Astrocyte of the spinal cord (primary cell): ENCODE data around the gene TRIP11.

Experiments used
- DNase-seq: peaks from one replicate; pipeline ENCODE4 v3.0.0; 2011; ENCODE audit warnings: low read depth, low spot score
- H3K4me3 ChIP-seq: 2 replicates; pipeline ENCODE4 v1.5.1; 2011; ENCODE audit warnings: low read depth, mild to moderate bottlenecking, low read length, moderate library complexity
- in situ Hi-C: cut with HindIII; loops from 2 replicates; pipeline ENCODE4 v1.10.0; 2017; ENCODE audit warnings: low sequenced_read_pairs
- TF ChIP-seq, protein P1 (sequence below): IDR thresholded peaks from 2 replicates; pipeline ENCODE4 v1.5.1; 2012; ENCODE audit warnings: low read depth, mild to moderate bottlenecking, low read length, inconsistent platforms

The TRIP11 gene

DNA sequence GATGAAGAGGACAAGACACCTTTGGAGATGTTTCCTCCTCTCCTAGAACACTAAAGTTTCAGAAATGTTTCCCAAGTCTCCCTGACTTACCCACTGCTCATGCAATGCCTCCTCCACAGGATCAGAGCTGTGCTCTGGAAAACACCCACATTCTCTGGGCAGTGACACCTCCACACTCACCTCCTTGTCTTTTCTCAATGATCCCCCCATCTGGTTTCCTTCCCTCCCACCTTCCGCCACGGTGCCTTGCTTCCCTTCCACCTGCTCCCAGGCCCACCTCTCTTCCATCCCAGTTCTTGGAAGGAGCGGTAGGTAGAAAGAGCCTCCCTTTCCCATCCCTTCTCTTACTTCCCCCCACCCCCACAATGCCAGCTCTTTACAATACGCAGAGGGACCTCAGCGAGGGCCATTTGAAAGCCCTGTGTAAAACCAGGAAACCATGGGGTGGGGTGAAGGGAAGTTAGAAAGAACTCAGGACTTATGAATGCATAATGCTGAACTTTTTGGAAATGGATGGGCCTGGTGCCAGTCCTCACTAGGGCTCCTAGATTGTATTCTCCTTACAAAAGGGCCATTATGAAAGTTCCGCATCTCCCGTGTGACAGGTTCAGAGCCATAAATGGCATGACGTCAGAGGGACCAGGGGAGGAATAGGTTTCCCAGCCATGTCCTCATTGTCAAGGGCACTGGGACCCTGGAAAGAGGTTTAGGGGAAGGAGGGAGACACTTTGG is 105.1 kb downstream of the TRIP11 start:
- TF ChIP-seq, protein P1, sequence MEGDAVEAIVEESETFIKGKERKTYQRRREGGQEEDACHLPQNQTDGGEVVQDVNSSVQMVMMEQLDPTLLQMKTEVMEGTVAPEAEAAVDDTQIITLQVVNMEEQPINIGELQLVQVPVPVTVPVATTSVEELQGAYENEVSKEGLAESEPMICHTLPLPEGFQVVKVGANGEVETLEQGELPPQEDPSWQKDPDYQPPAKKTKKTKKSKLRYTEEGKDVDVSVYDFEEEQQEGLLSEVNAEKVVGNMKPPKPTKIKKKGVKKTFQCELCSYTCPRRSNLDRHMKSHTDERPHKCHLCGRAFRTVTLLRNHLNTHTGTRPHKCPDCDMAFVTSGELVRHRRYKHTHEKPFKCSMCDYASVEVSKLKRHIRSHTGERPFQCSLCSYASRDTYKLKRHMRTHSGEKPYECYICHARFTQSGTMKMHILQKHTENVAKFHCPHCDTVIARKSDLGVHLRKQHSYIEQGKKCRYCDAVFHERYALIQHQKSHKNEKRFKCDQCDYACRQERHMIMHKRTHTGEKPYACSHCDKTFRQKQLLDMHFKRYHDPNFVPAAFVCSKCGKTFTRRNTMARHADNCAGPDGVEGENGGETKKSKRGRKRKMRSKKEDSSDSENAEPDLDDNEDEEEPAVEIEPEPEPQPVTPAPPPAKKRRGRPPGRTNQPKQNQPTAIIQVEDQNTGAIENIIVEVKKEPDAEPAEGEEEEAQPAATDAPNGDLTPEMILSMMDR, result no peak
- no peak overlapping the region for H3K4me3 ChIP-seq
- in situ Hi-C loops, result no loop called here
- no peak for DNase-seq

DNA sequence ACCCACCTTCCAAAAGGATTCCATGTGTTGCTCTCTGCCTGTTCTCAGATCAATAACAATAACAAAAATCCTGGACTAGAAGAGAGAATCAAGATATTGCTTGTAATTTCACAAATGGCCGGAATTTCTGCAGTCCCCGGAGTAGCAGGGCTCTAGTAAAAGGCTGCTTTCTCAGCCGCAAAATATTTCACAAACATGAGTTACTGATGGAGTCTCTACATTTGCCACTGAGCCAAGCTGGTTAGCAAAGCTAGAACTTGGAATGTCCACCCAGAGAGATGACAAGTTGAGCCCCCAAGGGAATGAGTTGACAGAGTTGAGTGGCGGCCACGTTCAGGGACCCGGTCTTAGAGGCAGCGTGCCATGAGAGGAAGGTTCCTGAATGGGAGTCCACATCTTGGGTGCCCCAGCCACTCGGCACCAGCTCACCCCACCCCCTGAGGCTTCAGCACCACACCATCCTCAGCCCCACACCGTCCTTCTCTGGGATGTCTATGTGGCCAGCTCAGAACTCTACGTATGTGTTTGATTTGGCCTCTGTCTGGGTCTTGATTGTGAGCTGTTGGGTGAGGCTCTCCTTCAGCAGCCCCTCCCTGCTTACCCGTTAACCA is 108.3 kb downstream of the TRIP11 start:
- in situ Hi-C loops, result no loop called here
- no peak overlapping the region for H3K4me3 ChIP-seq
- DNase-seq, result no peak
- TF ChIP-seq, protein P1, result no peak

DNA sequence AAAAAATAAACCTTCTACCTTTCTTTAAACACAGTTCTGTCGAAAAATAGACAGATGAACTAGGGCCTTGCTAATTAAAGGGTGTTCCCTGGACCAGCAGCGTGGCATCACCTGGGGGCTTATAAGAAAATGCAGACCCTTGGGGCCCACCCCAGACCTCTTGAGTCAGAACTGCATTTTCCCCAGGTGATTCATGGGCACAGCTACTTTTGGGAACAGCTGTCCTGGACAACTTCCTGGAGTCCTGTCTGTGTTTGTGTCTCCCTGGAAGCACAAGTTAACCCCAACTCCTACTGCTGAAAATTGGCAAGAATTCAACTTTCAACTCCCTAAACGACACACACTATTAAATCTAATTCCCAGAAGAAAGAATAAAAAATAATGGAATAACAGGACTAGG is 110.2 kb downstream of the TRIP11 start:
- in situ Hi-C loops, result no loop called here
- TF ChIP-seq, protein P1, result no peak

DNA sequence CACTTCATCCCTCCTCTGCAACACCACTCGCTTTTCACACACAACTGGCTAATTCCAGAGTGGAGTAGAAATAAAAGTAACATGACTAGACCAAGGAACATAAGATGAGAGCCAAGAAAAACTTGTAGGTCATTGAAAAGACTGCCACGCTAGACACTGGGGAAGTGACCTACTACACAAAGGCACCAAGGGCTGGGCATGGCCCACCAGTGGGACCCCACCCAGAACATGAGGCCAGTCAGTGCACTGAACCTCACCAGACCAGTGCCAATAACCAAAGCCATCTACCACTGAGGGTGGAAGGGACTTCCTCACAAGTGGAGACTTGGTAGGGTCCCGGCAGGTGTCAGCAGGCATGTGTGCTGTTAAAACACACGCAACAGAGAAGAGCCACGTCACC is 112.1 kb downstream of the TRIP11 start:
- no peak for DNase-seq
- in situ Hi-C loops, result no loop called here
- TF ChIP-seq, protein P1, result no peak
- no peak overlapping the region for H3K4me3 ChIP-seq

More for the DNA sequence above, 110.2 kb downstream of the TRIP11 start:
- DNase-seq, result no peak
- no peak overlapping the region for H3K4me3 ChIP-seq

DNA sequence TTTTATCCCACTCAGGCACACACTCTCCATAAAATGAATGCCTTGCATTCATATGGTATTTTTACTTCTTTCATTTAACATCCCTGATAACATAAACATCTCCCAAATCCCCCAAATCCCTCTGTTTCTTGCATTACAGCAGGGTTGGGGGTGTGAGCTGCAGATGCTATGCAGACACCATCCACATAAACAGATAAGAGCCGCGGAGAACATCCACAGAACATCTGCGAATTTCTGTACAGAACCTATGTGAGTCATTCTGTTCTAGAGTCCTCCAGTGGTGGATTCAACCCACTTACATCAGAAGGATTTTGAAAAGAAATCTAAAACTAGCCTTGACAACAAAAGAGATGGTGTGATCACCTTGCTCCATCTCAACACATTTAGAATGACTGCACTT is 112.7 kb downstream of the TRIP11 start:
- no peak for DNase-seq
- TF ChIP-seq, protein P1, result no peak
- no peak overlapping the region for H3K4me3 ChIP-seq
- in situ Hi-C loops, result no loop called here

DNA sequence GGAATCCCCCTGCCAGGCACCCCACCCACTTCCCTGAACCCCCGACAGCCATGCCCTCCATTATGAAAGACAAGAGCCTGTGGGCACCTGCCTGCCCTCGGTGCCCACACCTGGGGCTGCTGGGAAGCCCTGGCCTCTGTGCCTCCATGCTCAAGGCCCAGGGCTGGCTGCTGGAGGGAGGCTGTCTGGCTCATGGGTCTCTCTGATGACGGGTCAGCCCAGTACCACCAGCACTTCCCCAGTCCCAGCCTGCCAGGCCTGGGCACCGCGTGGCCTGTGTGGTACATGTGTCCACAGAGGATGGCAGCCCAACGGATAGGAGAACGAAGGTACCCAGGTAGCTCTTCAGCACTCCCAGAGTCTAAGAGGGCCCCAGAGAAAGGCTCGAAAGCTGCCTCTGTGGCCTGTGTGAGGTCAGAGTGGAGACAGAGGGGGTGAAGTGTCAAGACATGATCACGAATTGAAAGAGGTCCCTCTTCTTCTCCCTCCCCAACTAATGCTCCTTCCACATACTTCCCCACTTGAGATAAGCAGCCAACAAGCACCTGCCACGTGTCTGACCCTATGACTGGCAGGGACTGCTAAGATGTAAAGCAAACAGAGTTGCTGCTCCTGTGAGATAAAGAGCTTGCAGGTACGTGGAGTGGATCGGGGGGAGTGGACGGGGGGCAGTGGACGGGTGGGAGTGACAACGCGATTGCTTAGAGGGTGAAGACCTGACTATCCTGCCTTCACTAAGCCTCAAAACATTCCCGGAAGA is 113.5 kb downstream of the TRIP11 start:
- no peak for DNase-seq
- in situ Hi-C loops, result no loop called here
- no peak overlapping the region for H3K4me3 ChIP-seq
- TF ChIP-seq, protein P1, result no peak
